ENCODE results near the gene CHST1.

Gene CHST1

GRCh38 chr11:45683271-45684058 lies 18.0 kb upstream of the CHST1 start:
- no peak for TF ChIP-seq POLR2A (IDR thresholded peaks at IDR 0.05; ENCODE audit: low read depth, low read length)
- DNase-seq (ENCODE audit: insufficient read length, low spot score) = no peak
- no peak for FAIRE-seq

DNA sequence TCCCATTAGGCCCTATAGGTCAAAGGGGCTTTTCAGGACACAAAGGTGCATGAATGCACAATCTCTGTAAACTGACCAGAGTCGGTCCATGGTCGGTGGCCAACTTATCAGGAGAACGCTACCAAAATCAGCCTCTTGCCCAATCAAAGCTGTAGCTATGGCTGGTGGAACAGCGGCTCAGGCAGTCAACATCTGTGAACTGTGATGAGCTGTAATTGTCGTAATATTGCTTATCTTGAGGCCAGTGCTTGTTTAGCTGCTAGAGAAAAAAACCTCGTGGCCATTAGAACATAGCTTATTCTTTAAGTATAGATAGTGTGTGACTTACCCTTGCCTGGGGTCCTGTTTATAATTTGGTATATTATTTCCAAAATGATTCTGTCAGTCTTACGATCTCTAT lies 14.4 kb upstream of the CHST1 start:
- TF ChIP-seq POLR2A (IDR thresholded peaks at IDR 0.05; ENCODE audit: low read depth, low read length) = no peak
- DNase-seq (ENCODE audit: insufficient read length, low spot score) (no peak), FAIRE-seq (no peak)

GRCh38 chr11:45678976-45679375 lies 13.6 kb upstream of the CHST1 start:
- FAIRE-seq = no peak
- no peak for TF ChIP-seq POLR2A (IDR thresholded peaks at IDR 0.05; ENCODE audit: low read depth, low read length)
- no peak for DNase-seq (ENCODE audit: insufficient read length, low spot score)

GRCh38 chr11:45677770-45678512 lies 12.5 kb upstream of the CHST1 start:
- DNase-seq (ENCODE audit: insufficient read length, low spot score) (no peak), FAIRE-seq (no peak)
- no peak for TF ChIP-seq POLR2A (IDR thresholded peaks at IDR 0.05; ENCODE audit: low read depth, low read length)

GRCh38 chr11:45676522-45677095 lies 11.2 kb upstream of the CHST1 start:
- no peak for TF ChIP-seq POLR2A (IDR thresholded peaks at IDR 0.05; ENCODE audit: low read depth, low read length)
- FAIRE-seq = no peak
- no peak for DNase-seq (ENCODE audit: insufficient read length, low spot score)

GRCh38 chr11:45675646-45676045 lies 10.2 kb upstream of the CHST1 start:
- DNase-seq (ENCODE audit: insufficient read length, low spot score) = no peak
- TF ChIP-seq POLR2A (IDR thresholded peaks at IDR 0.05; ENCODE audit: low read depth, low read length) = no peak
- FAIRE-seq = no peak

GRCh38 chr11:45674481-45675190 lies 9.2 kb upstream of the CHST1 start:
- no peak for TF ChIP-seq POLR2A (IDR thresholded peaks at IDR 0.05; ENCODE audit: low read depth, low read length)
- DNase-seq (ENCODE audit: insufficient read length, low spot score) (no peak), FAIRE-seq (no peak)

- TF ChIP-seq POLR2A (IDR thresholded peaks at IDR 0.05; ENCODE audit: low read depth, low read length) = no peak
- FAIRE-seq = no peak
- DNase-seq (ENCODE audit: insufficient read length, low spot score) = no peak
Measured at GRCh38 chr11:45673441-45673840, 8.0 kb upstream of the CHST1 start.

DNA sequence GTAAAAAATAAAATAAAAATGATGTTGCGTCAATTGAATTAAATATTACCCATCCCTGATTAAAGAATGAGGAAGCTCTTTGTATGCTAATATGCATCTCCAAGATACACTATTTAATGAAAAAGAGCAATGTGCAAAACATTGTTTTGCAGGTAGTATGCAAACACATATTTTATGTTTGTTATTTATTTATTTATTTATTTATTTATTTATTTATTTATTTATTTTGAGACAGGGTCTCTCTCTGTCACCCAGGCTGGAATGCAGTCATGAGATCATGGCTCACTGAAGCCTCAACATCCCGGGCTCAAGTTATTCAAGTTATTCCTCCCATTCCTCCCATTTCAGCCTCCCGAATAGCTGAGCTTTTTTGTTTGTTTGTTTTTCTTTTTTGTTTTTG lies 7.2 kb upstream of the CHST1 start:
- DNase-seq (ENCODE audit: insufficient read length, low spot score) (no peak), FAIRE-seq (no peak)
- no peak for TF ChIP-seq POLR2A (IDR thresholded peaks at IDR 0.05; ENCODE audit: low read depth, low read length)

DNA sequence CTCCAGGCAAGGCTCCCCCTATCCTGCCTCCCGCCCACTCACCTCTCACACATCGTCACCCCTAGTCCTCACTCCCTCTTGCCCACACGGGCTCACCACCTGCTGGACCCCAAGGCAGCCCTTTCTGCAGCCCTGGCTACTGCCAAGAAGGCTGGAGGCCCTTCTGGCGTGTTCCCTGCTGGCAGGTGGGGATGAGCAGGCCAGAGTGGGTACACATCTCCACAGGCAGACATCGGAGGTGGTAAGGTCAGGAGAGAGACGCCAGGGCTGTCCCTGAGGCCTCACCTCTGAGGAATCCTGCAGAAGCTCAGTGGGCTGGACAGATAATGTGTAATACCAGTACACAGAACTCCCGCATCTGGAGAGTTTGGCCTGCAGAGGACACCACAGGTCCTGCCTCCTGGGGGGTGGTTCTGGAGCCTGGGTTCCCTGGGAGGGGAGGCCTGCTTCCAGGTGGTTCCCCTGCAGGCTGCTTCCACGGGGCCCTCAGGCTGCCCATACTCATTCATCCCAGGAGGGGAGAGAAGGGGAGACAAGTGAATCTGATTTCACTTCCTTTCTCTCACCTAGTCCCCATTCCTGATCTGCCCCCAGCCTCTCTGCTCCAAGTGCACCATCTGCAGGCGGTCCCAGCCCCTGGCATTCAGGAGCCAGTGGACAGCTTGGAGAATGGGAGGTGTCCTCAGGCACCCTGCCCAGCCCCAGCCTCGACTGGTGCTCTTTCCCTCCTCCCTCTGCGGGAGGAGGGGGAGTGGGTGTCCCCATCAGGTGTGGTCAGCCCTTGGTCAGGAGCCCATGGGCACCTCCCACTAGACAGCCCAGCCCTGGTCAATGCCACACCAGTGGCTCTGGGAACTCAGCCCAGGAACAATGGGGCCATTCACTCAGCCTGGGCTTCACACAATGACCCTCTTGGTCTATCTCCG lies 6.1 kb upstream of the CHST1 start:
- no peak for FAIRE-seq
- no peak for DNase-seq (ENCODE audit: insufficient read length, low spot score)
- no peak for TF ChIP-seq POLR2A (IDR thresholded peaks at IDR 0.05; ENCODE audit: low read depth, low read length)

- no peak for TF ChIP-seq POLR2A (IDR thresholded peaks at IDR 0.05; ENCODE audit: low read depth, low read length)
- FAIRE-seq (no peak), DNase-seq (ENCODE audit: insufficient read length, low spot score) (no peak)
Measured at GRCh38 chr11:45670386-45671135, 5.1 kb upstream of the CHST1 start.

GRCh38 chr11:45669956-45670355 lies 4.5 kb upstream of the CHST1 start:
- FAIRE-seq (no peak), DNase-seq (ENCODE audit: insufficient read length, low spot score) (no peak)
- TF ChIP-seq POLR2A (IDR thresholded peaks at IDR 0.05; ENCODE audit: low read depth, low read length) = no peak

Measured in H54 (cell line).